SK-N-SH (cell line): ENCODE measurements around the gene RASSF4.

Source experiments
- EP300 ChIP-seq, 2 experiments: IDR thresholded peaks; 2 replicates each; pipeline versions ENCODE4 v1.4.0 to v1.6.1; 2012; ENCODE audit warnings: borderline replicate concordance in 1 of 2, low read depth in 1 of 2, low read length in 1 of 2
- EZH2phosphoT487 ChIP-seq: fragments of 200-600 bp; sonication (generic); IDR thresholded peaks from 2 replicates; pipeline ENCODE4 v1.6.1; 2017; ENCODE audit warnings: low read depth, mixed run types, mild to moderate bottlenecking, antibody characterized with exemption, moderate library complexity, borderline replicate concordance
- JUND ChIP-seq: IDR thresholded peaks from 2 replicates; pipeline ENCODE4 v1.4.0; 2012
- MXI1 ChIP-seq: IDR thresholded peaks from 2 replicates; pipeline ENCODE4 v1.6.1; 2012; ENCODE audit warnings: mild to moderate bottlenecking, low read depth, low read length, improper control_type of control experiment
- POLR2AphosphoS5 ChIP-seq: IDR thresholded peaks from 2 replicates; pipeline ENCODE4 v1.6.1; 2012; ENCODE audit warnings: low read depth, low read length
- RXRA ChIP-seq: IDR thresholded peaks from 2 replicates; pipeline ENCODE4 v1.4.0; 2012; ENCODE audit warnings: low read depth, mild to moderate bottlenecking, borderline replicate concordance
- SMC3 ChIP-seq: IDR thresholded peaks from 2 replicates; pipeline ENCODE4 v1.6.1; 2012; ENCODE audit warnings: low read depth, low read length, improper control_type of control experiment
- TF ChIP-seq, protein P1 (sequence below): fragments of 200-600 bp; sonication (generic); IDR thresholded peaks from 2 replicates; pipeline ENCODE4 v1.6.1; 2017; ENCODE audit warnings: antibody characterized with exemption, mild to moderate bottlenecking, moderate library complexity
- TF ChIP-seq, protein P2 (sequence below): IDR thresholded peaks from 2 replicates; pipeline ENCODE4 v1.6.1; 2012; ENCODE audit warnings: mild to moderate bottlenecking, low read depth, low read length, moderate library complexity

DNA sequence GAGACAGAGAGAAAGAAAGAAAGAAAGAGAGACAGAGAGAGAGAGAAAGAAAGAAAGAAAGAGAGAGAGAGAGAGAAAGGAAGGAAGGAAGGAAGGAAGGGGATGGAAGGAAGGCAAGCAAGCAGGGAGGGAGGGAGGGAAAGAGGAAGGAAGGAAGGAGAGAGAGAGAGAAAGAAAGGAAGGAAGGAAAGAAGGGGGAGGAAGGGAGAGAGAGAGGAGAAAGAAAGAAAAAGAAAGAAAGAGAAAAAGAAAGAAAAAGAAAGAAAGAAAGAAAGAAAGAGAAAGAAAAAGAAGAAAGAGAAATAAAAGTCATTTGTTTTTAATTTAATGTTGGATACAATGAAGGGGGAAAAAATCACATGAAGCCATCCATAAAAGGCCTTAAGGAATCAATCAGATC lies 4.6 kb upstream of the RASSF4 start:
- TF ChIP-seq EZH2phosphoT487: no peak
- no peak for TF ChIP-seq POLR2AphosphoS5
- no peak for TF ChIP-seq MXI1
- no peak for TF ChIP-seq EP300 (IDR thresholded peaks at IDR 0.05; ENCODE audit: borderline replicate concordance in 1 of 2, low read depth in 1 of 2, low read length in 1 of 2)
- TF ChIP-seq, protein P1, sequence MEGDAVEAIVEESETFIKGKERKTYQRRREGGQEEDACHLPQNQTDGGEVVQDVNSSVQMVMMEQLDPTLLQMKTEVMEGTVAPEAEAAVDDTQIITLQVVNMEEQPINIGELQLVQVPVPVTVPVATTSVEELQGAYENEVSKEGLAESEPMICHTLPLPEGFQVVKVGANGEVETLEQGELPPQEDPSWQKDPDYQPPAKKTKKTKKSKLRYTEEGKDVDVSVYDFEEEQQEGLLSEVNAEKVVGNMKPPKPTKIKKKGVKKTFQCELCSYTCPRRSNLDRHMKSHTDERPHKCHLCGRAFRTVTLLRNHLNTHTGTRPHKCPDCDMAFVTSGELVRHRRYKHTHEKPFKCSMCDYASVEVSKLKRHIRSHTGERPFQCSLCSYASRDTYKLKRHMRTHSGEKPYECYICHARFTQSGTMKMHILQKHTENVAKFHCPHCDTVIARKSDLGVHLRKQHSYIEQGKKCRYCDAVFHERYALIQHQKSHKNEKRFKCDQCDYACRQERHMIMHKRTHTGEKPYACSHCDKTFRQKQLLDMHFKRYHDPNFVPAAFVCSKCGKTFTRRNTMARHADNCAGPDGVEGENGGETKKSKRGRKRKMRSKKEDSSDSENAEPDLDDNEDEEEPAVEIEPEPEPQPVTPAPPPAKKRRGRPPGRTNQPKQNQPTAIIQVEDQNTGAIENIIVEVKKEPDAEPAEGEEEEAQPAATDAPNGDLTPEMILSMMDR: no peak
- TF ChIP-seq RXRA: no peak
- no peak for TF ChIP-seq JUND
- TF ChIP-seq SMC3: no peak
- TF ChIP-seq, protein P2, sequence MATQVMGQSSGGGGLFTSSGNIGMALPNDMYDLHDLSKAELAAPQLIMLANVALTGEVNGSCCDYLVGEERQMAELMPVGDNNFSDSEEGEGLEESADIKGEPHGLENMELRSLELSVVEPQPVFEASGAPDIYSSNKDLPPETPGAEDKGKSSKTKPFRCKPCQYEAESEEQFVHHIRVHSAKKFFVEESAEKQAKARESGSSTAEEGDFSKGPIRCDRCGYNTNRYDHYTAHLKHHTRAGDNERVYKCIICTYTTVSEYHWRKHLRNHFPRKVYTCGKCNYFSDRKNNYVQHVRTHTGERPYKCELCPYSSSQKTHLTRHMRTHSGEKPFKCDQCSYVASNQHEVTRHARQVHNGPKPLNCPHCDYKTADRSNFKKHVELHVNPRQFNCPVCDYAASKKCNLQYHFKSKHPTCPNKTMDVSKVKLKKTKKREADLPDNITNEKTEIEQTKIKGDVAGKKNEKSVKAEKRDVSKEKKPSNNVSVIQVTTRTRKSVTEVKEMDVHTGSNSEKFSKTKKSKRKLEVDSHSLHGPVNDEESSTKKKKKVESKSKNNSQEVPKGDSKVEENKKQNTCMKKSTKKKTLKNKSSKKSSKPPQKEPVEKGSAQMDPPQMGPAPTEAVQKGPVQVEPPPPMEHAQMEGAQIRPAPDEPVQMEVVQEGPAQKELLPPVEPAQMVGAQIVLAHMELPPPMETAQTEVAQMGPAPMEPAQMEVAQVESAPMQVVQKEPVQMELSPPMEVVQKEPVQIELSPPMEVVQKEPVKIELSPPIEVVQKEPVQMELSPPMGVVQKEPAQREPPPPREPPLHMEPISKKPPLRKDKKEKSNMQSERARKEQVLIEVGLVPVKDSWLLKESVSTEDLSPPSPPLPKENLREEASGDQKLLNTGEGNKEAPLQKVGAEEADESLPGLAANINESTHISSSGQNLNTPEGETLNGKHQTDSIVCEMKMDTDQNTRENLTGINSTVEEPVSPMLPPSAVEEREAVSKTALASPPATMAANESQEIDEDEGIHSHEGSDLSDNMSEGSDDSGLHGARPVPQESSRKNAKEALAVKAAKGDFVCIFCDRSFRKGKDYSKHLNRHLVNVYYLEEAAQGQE: no peak
